Measurements from ENCODE around the gene GATA6.
"Not testable (repeated sequence)": the region's sequence is repeated elsewhere in the genome, so short reads cannot be mapped to it uniquely, and the experiment has no call there.

GATA6 gene

GRCh38 chr18:22204996-22205395 lies 35.6 kb downstream of the GATA6 start:
- H3K36me3 ChIP-seq (ENCODE audit: control insufficient read depth in 2 of 2, insufficient read depth in 2 of 2, low read length in 2 of 2), result no peaks in the 10 kb centered on the region
- H3K4me1 ChIP-seq (ENCODE audit: control insufficient read depth, insufficient read depth, low read length), result no peaks in the 10 kb centered on the region
- H3K27ac ChIP-seq (ENCODE audit: low read length), result no peak overlapping the region
- H3K9ac ChIP-seq (ENCODE audit: low read length in 2 of 2), result no peak overlapping the region
- H3K9me3 ChIP-seq (ENCODE audit: control insufficient read depth in 2 of 2, low read length in 2 of 2), result no peaks in the 10 kb centered on the region
- H3K4me3 ChIP-seq (ENCODE audit: low read length in 2 of 2), result no peak overlapping the region
- H3K27me3 ChIP-seq (ENCODE audit: control insufficient read depth in 1 of 2, insufficient read depth in 2 of 2, low read length in 2 of 2), result peaks cover 0 to 3% of the 10 kb centered on the region in 2 donors

- Histone ChIP-seq H3K36me3 (ENCODE audit: control insufficient read depth in 2 of 2, insufficient read depth in 2 of 2, low read length in 2 of 2) (no peaks in the 10 kb centered on the region), H3K27me3 (ENCODE audit: control insufficient read depth in 1 of 2, insufficient read depth in 2 of 2, low read length in 2 of 2) (peaks cover 2 to 3% of the 10 kb centered on the region in 2 donors), H3K4me1 (ENCODE audit: control insufficient read depth, insufficient read depth, low read length) (no peaks in the 10 kb centered on the region), H3K27ac (ENCODE audit: low read length) (no peak overlapping the region), H3K4me3 (ENCODE audit: low read length in 2 of 2) (no peak overlapping the region), H3K9me3 (ENCODE audit: control insufficient read depth in 2 of 2, low read length in 2 of 2) (no peaks in the 10 kb centered on the region), H3K9ac (ENCODE audit: low read length in 2 of 2) (no peak overlapping the region)
Measured at GRCh38 chr18:22207021-22207758, 37.8 kb downstream of the GATA6 start.

- no peak overlapping the region for H3K9ac ChIP-seq (ENCODE audit: low read length in 2 of 2)
- H3K9me3 ChIP-seq (ENCODE audit: control insufficient read depth in 2 of 2, low read length in 2 of 2), result no peaks in the 10 kb centered on the region
- no peaks in the 10 kb centered on the region for H3K4me1 ChIP-seq (ENCODE audit: control insufficient read depth, insufficient read depth, low read length)
- H3K4me3 ChIP-seq (ENCODE audit: low read length in 2 of 2), result no peak overlapping the region
- peaks cover 2 to 3% of the 10 kb centered on the region in 2 donors for H3K27me3 ChIP-seq (ENCODE audit: control insufficient read depth in 1 of 2, insufficient read depth in 2 of 2, low read length in 2 of 2)
- H3K27ac ChIP-seq (ENCODE audit: low read length), result no peak overlapping the region
- no peaks in the 10 kb centered on the region for H3K36me3 ChIP-seq (ENCODE audit: control insufficient read depth in 2 of 2, insufficient read depth in 2 of 2, low read length in 2 of 2)
Measured at GRCh38 chr18:22210311-22210754, 40.9 kb downstream of the GATA6 start.

- Histone ChIP-seq H3K4me1 (ENCODE audit: control insufficient read depth, insufficient read depth, low read length) (no peaks in the 10 kb centered on the region), H3K27ac (ENCODE audit: low read length) (no peak overlapping the region), H3K9ac (ENCODE audit: low read length in 2 of 2) (no peak overlapping the region)
Measured at GRCh38 chr18:22211657-22212056, 42.3 kb downstream of the GATA6 start.

GRCh38 chr18:22213333-22213973 lies 44.1 kb downstream of the GATA6 start:
- Histone ChIP-seq H3K27ac (ENCODE audit: low read length) (no peak overlapping the region), H3K4me1 (ENCODE audit: control insufficient read depth, insufficient read depth, low read length) (no peaks in the 10 kb centered on the region), H3K4me3 (ENCODE audit: low read length in 2 of 2) (no peak overlapping the region), H3K9me3 (ENCODE audit: control insufficient read depth in 2 of 2, low read length in 2 of 2) (no peaks in the 10 kb centered on the region), H3K36me3 (ENCODE audit: control insufficient read depth in 2 of 2, insufficient read depth in 2 of 2, low read length in 2 of 2) (no peaks in the 10 kb centered on the region), H3K9ac (ENCODE audit: low read length in 2 of 2) (no peak overlapping the region), H3K27me3 (ENCODE audit: control insufficient read depth in 1 of 2, insufficient read depth in 2 of 2, low read length in 2 of 2) (peaks cover 0 to 2% of the 10 kb centered on the region in 2 donors)

More at GRCh38 chr18:22211657-22212056, 42.3 kb downstream of the GATA6 start:
- Histone ChIP-seq H3K9me3 (ENCODE audit: control insufficient read depth in 2 of 2, low read length in 2 of 2) (no peaks in the 10 kb centered on the region), H3K4me3 (ENCODE audit: low read length in 2 of 2) (no peak overlapping the region), H3K36me3 (ENCODE audit: control insufficient read depth in 2 of 2, insufficient read depth in 2 of 2, low read length in 2 of 2) (no peaks in the 10 kb centered on the region), H3K27me3 (ENCODE audit: control insufficient read depth in 1 of 2, insufficient read depth in 2 of 2, low read length in 2 of 2) (peaks cover 0 to 2% of the 10 kb centered on the region in 2 donors)

- H3K4me3 ChIP-seq (ENCODE audit: low read length in 2 of 2), result no peak overlapping the region
- H3K36me3 ChIP-seq (ENCODE audit: control insufficient read depth in 2 of 2, insufficient read depth in 2 of 2, low read length in 2 of 2), result no peaks in the 10 kb centered on the region
- H3K27me3 ChIP-seq (ENCODE audit: control insufficient read depth in 1 of 2, insufficient read depth in 2 of 2, low read length in 2 of 2), result peaks cover 0 to 2% of the 10 kb centered on the region in 2 donors
- H3K9me3 ChIP-seq (ENCODE audit: control insufficient read depth in 2 of 2, low read length in 2 of 2), result no peaks in the 10 kb centered on the region
- H3K9ac ChIP-seq (ENCODE audit: low read length in 2 of 2), result no peak overlapping the region
- no peaks in the 10 kb centered on the region for H3K4me1 ChIP-seq (ENCODE audit: control insufficient read depth, insufficient read depth, low read length)
- no peak overlapping the region for H3K27ac ChIP-seq (ENCODE audit: low read length)
Measured at GRCh38 chr18:22214731-22215528, 45.5 kb downstream of the GATA6 start.

GRCh38 chr18:22218835-22219234 lies 49.4 kb downstream of the GATA6 start:
- Histone ChIP-seq H3K9me3 (ENCODE audit: control insufficient read depth in 2 of 2, low read length in 2 of 2) (no peaks in the 10 kb centered on the region), H3K27ac (ENCODE audit: low read length) (no peak overlapping the region), H3K4me3 (ENCODE audit: low read length in 2 of 2) (no peak overlapping the region), H3K27me3 (ENCODE audit: control insufficient read depth in 1 of 2, insufficient read depth in 2 of 2, low read length in 2 of 2) (no peaks in the 10 kb centered on the region), H3K36me3 (ENCODE audit: control insufficient read depth in 2 of 2, insufficient read depth in 2 of 2, low read length in 2 of 2) (no peaks in the 10 kb centered on the region), H3K4me1 (ENCODE audit: control insufficient read depth, insufficient read depth, low read length) (no peaks in the 10 kb centered on the region), H3K9ac (ENCODE audit: low read length in 2 of 2) (no peak overlapping the region)

GRCh38 chr18:22219568-22220355 lies 50.4 kb downstream of the GATA6 start:
- no peak overlapping the region for H3K9ac ChIP-seq (ENCODE audit: low read length in 2 of 2)
- no peak overlapping the region for H3K4me3 ChIP-seq (ENCODE audit: low read length in 2 of 2)
- no peaks in the 10 kb centered on the region for H3K4me1 ChIP-seq (ENCODE audit: control insufficient read depth, insufficient read depth, low read length)
- H3K36me3 ChIP-seq (ENCODE audit: control insufficient read depth in 2 of 2, insufficient read depth in 2 of 2, low read length in 2 of 2), result no peaks in the 10 kb centered on the region
- H3K27me3 ChIP-seq (ENCODE audit: control insufficient read depth in 1 of 2, insufficient read depth in 2 of 2, low read length in 2 of 2), result no peaks in the 10 kb centered on the region
- H3K27ac ChIP-seq (ENCODE audit: low read length), result no peak overlapping the region
- H3K9me3 ChIP-seq (ENCODE audit: control insufficient read depth in 2 of 2, low read length in 2 of 2), result no peaks in the 10 kb centered on the region

GRCh38 chr18:22220585-22220984 lies 51.2 kb downstream of the GATA6 start:
- H3K4me3 ChIP-seq (ENCODE audit: low read length in 2 of 2); H3K9me3 ChIP-seq (ENCODE audit: control insufficient read depth in 2 of 2, low read length in 2 of 2); H3K27me3 ChIP-seq (ENCODE audit: control insufficient read depth in 1 of 2, insufficient read depth in 2 of 2, low read length in 2 of 2); H3K4me1 ChIP-seq (ENCODE audit: control insufficient read depth, insufficient read depth, low read length); H3K27ac ChIP-seq (ENCODE audit: low read length); H3K9ac ChIP-seq (ENCODE audit: low read length in 2 of 2); H3K36me3 ChIP-seq (ENCODE audit: control insufficient read depth in 2 of 2, insufficient read depth in 2 of 2, low read length in 2 of 2): not testable (repeated sequence)

GRCh38 chr18:22221350-22221749 lies 52.0 kb downstream of the GATA6 start:
- Histone ChIP-seq H3K9me3 (ENCODE audit: control insufficient read depth in 2 of 2, low read length in 2 of 2) (no peaks in the 10 kb centered on the region), H3K27ac (ENCODE audit: low read length) (no peak overlapping the region), H3K4me3 (ENCODE audit: low read length in 2 of 2) (no peak overlapping the region), H3K9ac (ENCODE audit: low read length in 2 of 2) (no peak overlapping the region), H3K36me3 (ENCODE audit: control insufficient read depth in 2 of 2, insufficient read depth in 2 of 2, low read length in 2 of 2) (no peaks in the 10 kb centered on the region), H3K27me3 (ENCODE audit: control insufficient read depth in 1 of 2, insufficient read depth in 2 of 2, low read length in 2 of 2) (no peaks in the 10 kb centered on the region), H3K4me1 (ENCODE audit: control insufficient read depth, insufficient read depth, low read length) (no peaks in the 10 kb centered on the region)
